PC-3 (cell line): ENCODE results near the gene ROMO1. TPM values are rescaled to one million over a fixed set of nuclear protein-coding genes. Genes with fewer than 3 reads are reported as not detected.

ENCODE experiments used
- ATAC-seq: fragments of 200-7000 bp; cut with Tn5 transposase; 2 replicates; pipeline ENCODE4 v1.9.1; 2020; ENCODE audit warnings: mild to moderate bottlenecking, moderate library complexity
- BruUV-seq: library from RNA; stranded (reverse); fragments of 400-500 nt; replicated peaks from 2 replicates; lab custom pipeline; 2021; lab: Mats Ljungman, UMichigan
- CTCF ChIA-PET: fragments of 300-600 bp; sonication (Branson Sonifier 250); formaldehyde crosslinking; loops from one replicate; lab custom pipeline; 2022; ENCODE audit warnings: antibody characterized with exemption; lab: Charles Lee
- POLR2A ChIA-PET: fragments of 300-600 bp; sonication (Branson Sonifier 250); formaldehyde crosslinking; loops from one replicate; lab custom pipeline; 2022; ENCODE audit warnings: antibody characterized with exemption; ENCODE audit not compliant: unreplicated experiment; lab: Charles Lee
- DNase-seq: peaks from one replicate; pipeline ENCODE4 v3.0.0-alpha.2; 2015
- H2AFZ ChIP-seq: fragments of 300-600 bp; sonication (generic); 2 replicates; pipeline ENCODE4 v1.6.0; 2016; ENCODE audit warnings: antibody characterized with exemption, low read length
- H3F3A ChIP-seq: fragments of 300-600 bp; sonication (generic); one replicate; pipeline ENCODE4 v1.6.0; 2017; ENCODE audit warnings: antibody characterized with exemption, low read length, control low read depth, mild to moderate bottlenecking; ENCODE audit not compliant: unreplicated experiment
- H3K27ac ChIP-seq: fragments of 300-600 bp; sonication (generic); 2 replicates; pipeline ENCODE4 v1.5.1; 2016; ENCODE audit warnings: mild to moderate bottlenecking, low read length
- H3K27me3 ChIP-seq: fragments of 300-600 bp; sonication (generic); 2 replicates; pipeline ENCODE4 v1.6.1; 2016; ENCODE audit warnings: low read length, mixed read lengths
- H3K36me3 ChIP-seq: fragments of 300-600 bp; sonication (generic); 2 replicates; pipeline ENCODE4 v1.6.1; 2016; ENCODE audit warnings: low read depth, mixed run types, low read length, mixed read lengths
- H3K4me1 ChIP-seq: fragments of 300-600 bp; sonication (generic); 2 replicates; pipeline ENCODE4 v1.5.1; 2016; ENCODE audit warnings: low read length; ENCODE audit not compliant: insufficient read depth
- H3K4me2 ChIP-seq: fragments of 300-600 bp; sonication (generic); 2 replicates; pipeline ENCODE4 v1.6.0; 2016; ENCODE audit warnings: low read length
- H3K4me3 ChIP-seq: fragments of 300-600 bp; sonication (generic); 2 replicates; pipeline ENCODE4 v1.5.1; 2016; ENCODE audit warnings: mild to moderate bottlenecking, low read length, mixed read lengths
- H3K79me2 ChIP-seq: fragments of 300-600 bp; sonication (generic); 2 replicates; pipeline ENCODE4 v1.6.1; 2017; ENCODE audit warnings: low read length, mixed read lengths
- H3K9ac ChIP-seq: fragments of 300-600 bp; sonication (generic); 2 replicates; pipeline ENCODE4 v1.6.0; 2016; ENCODE audit warnings: mild to moderate bottlenecking, low read length
- H3K9me2 ChIP-seq: fragments of 300-600 bp; sonication (generic); replicated peaks from 2 replicates; pipeline ENCODE4 v1.6.1; 2016; ENCODE audit warnings: mixed run types, low read length, mixed read lengths
- H3K9me3 ChIP-seq: fragments of 300-600 bp; sonication (generic); 2 replicates; pipeline ENCODE4 v1.6.1; 2016; ENCODE audit warnings: low read length, mixed read lengths
- H4K20me1 ChIP-seq: fragments of 300-600 bp; sonication (generic); 2 replicates; pipeline ENCODE4 v1.6.1; 2016; ENCODE audit warnings: low read length, mixed read lengths
- CTCF ChIP-seq: fragments of 300-600 bp; sonication (generic); conservative IDR thresholded peaks from 2 replicates; pipeline ENCODE4 v1.5.1; 2017; ENCODE audit warnings: antibody characterized with exemption, low read depth, mild to moderate bottlenecking, low read length
- EZH2 ChIP-seq: fragments of 300-600 bp; sonication (generic); IDR thresholded peaks from one replicate; pipeline ENCODE4 v1.6.1; 2017; ENCODE audit warnings: antibody characterized with exemption, mild to moderate bottlenecking, low read length; ENCODE audit not compliant: unreplicated experiment
- EZH2phosphoT487 ChIP-seq: fragments of 300-600 bp; sonication (generic); IDR thresholded peaks from 2 replicates; pipeline ENCODE4 v1.6.1; 2018; ENCODE audit warnings: mild to moderate bottlenecking, antibody characterized with exemption, low read length, borderline replicate concordance
- intact Hi-C: fragments of 100-400 bp; cut with micrococcal nuclease; formaldehyde crosslinking; loops from 2 replicates; pipeline ENCODE4 v1.9.0; 2023
- total RNA-seq: library from RNA; depleted of rRNA; stranded (reverse); fragments of >200 nt; gene quantifications from 2 replicates; pipeline ENCODE4 v1.2.3, GENCODE V29; 2014

Gene ROMO1
- total RNA-seq, 1 experiment from 2014 or later, result 530 TPM

DNA sequence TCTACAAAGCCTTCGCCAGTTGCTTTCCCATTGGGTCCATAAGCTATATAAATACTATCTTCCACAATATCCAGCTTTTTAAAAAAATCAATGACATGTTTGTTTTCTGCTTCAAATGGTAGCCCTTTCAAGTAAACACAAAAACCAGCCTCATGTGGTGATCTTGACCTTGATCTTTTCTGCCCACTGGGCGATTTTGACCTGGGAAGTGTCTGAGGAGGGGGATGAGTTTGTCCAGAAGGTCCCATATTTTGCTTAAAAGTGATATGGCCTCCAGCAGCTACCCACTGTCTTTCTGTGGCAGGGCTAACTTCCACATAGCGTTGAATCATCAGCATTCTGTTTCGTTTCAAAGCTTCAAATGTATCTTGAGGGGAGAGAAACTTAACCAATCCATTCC lies 45.3 kb upstream of the ROMO1 start:
- TSS peak; percentile 10 for BruUV-seq
- H2AFZ ChIP-seq, result no peak overlapping the region
- peaks cover 56% of the 10 kb centered on the region for H3K36me3 ChIP-seq
- peaks cover 100% of the 10 kb centered on the region for H3K79me2 ChIP-seq
- DNase-seq (no peak), ATAC-seq (no peak)
- H3K4me3 ChIP-seq, result no peak overlapping the region
- no peaks in the 10 kb centered on the region for H3K9me3 ChIP-seq
- ChIA-PET POLR2A (no interaction called here), CTCF (no interaction called here)
- no peak overlapping the region for H3K4me2 ChIP-seq
- H3K27me3 ChIP-seq, result no peaks in the 10 kb centered on the region
- no peak overlapping the region for H3K27ac ChIP-seq
- H3K4me1 ChIP-seq, result no peaks in the 10 kb centered on the region
- peaks cover 78% of the 10 kb centered on the region for H4K20me1 ChIP-seq
- intact Hi-C loops, result no loop called here
- no peak overlapping the region for H3K9ac ChIP-seq
- no peaks in the 10 kb centered on the region for H3K9me2 ChIP-seq
- peaks cover 3% of the 10 kb centered on the region for H3F3A ChIP-seq
- TF ChIP-seq CTCF (no peak), EZH2phosphoT487 (no peak), EZH2 (no peak)

- CTCF ChIA-PET, result no interaction called here
- no peak overlapping the region for H2AFZ ChIP-seq
- no peaks in the 10 kb centered on the region for H3K9me2 ChIP-seq
- no peak for DNase-seq
- no peak overlapping the region for H3K27ac ChIP-seq
- H3K27me3 ChIP-seq, result no peaks in the 10 kb centered on the region
- H3K4me2 ChIP-seq, result no peak overlapping the region
- H3K4me1 ChIP-seq, result no peaks in the 10 kb centered on the region
- no peak overlapping the region for H3K4me3 ChIP-seq
- TF ChIP-seq CTCF (no peak), EZH2phosphoT487 (no peak), EZH2 (no peak)
- peaks cover 3% of the 10 kb centered on the region for H3F3A ChIP-seq
- H4K20me1 ChIP-seq, result peaks cover 81% of the 10 kb centered on the region
- no TSS peak for BruUV-seq
- POLR2A ChIA-PET, result no interaction called here
- intact Hi-C loops, result no loop called here
- H3K36me3 ChIP-seq, result peaks cover 56% of the 10 kb centered on the region
- no peak for ATAC-seq
- no peak overlapping the region for H3K9ac ChIP-seq
- H3K9me3 ChIP-seq, result no peaks in the 10 kb centered on the region
- H3K79me2 ChIP-seq, result peaks cover 100% of the 10 kb centered on the region
Measured at GRCh38 chr20:35654415-35654814, 44.8 kb upstream of the ROMO1 start.

DNA sequence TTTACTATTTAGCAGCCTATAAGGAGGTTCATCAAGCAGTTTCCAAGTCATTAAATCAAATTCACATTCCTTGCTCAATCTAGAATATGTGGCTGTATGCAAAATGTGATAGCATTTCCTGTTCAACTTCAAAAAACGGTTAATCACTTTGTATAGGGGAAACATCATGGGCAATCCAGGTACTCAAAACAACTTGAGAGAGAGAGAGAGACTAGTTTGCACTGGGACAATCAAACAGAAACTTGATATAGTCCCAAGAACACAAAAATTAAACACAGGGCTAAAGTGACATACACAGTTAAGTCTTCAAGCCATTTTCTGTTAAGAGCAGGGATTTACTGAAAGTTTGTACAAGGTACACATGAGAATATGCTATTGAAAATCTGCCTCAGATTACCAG lies 41.9 kb upstream of the ROMO1 start:
- H3F3A ChIP-seq, result peaks cover 3% of the 10 kb centered on the region
- no peak overlapping the region for H3K9ac ChIP-seq
- no peak overlapping the region for H2AFZ ChIP-seq
- H3K36me3 ChIP-seq, result peaks cover 46% of the 10 kb centered on the region
- DNase-seq (no peak), ATAC-seq (no peak)
- H3K27ac ChIP-seq, result no peak overlapping the region
- BruUV-seq, result no TSS peak
- H3K4me2 ChIP-seq, result no peak overlapping the region
- no peaks in the 10 kb centered on the region for H3K9me2 ChIP-seq
- TF ChIP-seq CTCF (no peak), EZH2phosphoT487 (no peak), EZH2 (no peak)
- ChIA-PET POLR2A (no interaction called here), CTCF (no interaction called here)
- no peaks in the 10 kb centered on the region for H3K9me3 ChIP-seq
- no peaks in the 10 kb centered on the region for H3K27me3 ChIP-seq
- peaks cover 100% of the 10 kb centered on the region for H3K79me2 ChIP-seq
- H3K4me3 ChIP-seq, result no peak overlapping the region
- intact Hi-C loops, result no loop called here
- H4K20me1 ChIP-seq, result peaks cover 93% of the 10 kb centered on the region
- peaks cover 25% of the 10 kb centered on the region for H3K4me1 ChIP-seq
